OCI-LY7 (cell line): ENCODE measurements around the gene EEF1E1. TPM values are rescaled to one million over a fixed set of nuclear protein-coding genes. Genes with fewer than 3 reads are reported as not detected.

Experiments
- BruUV-seq: library from RNA; stranded (reverse); fragments of 400-500 nt; replicated peaks from 2 replicates; lab custom pipeline; 2021; lab: Mats Ljungman, UMichigan
- CTCF ChIA-PET: fragments of 300-600 bp; sonication (Branson Sonifier 250); formaldehyde crosslinking; loops from one replicate; lab custom pipeline; 2022; ENCODE audit warnings: antibody characterized with exemption; ENCODE audit not compliant: unreplicated experiment; lab: Charles Lee
- POLR2A ChIA-PET: fragments of 300-600 bp; sonication (Branson Sonifier 250); formaldehyde crosslinking; loops from one replicate; lab custom pipeline; 2022; ENCODE audit warnings: antibody characterized with exemption; lab: Charles Lee
- DNase-seq: peaks from one replicate; pipeline ENCODE4 v3.0.0-alpha.2; 2015; ENCODE audit warnings: low spot score
- H2AFZ ChIP-seq: fragments of 200-600 bp; sonication (generic), shearing (Covaris generic); 2 replicates; pipeline ENCODE4 v1.6.1; 2014; ENCODE audit warnings: mild to moderate bottlenecking, antibody characterized with exemption, low read length, moderate library complexity
- H3K27ac ChIP-seq: fragments of 200-600 bp; sonication (generic); 2 replicates; pipeline ENCODE4 v1.5.1; 2014; ENCODE audit warnings: mixed run types, low read depth, mild to moderate bottlenecking, moderate library complexity, low read length, inconsistent platforms; ENCODE audit not compliant: poor library complexity, severe bottlenecking
- H3K36me3 ChIP-seq: fragments of 200-600 bp; sonication (generic); 2 replicates; pipeline ENCODE4 v1.6.1; 2014; ENCODE audit warnings: mild to moderate bottlenecking, antibody characterized with exemption, low read length, moderate library complexity, mixed read lengths; ENCODE audit not compliant: insufficient read depth
- H3K4me1 ChIP-seq: fragments of 200-600 bp; sonication (generic); 2 replicates; pipeline ENCODE4 v1.5.1; 2014; ENCODE audit warnings: mild to moderate bottlenecking, low read length; ENCODE audit not compliant: insufficient read depth, poor library complexity, severe bottlenecking
- H3K4me2 ChIP-seq: fragments of 200-600 bp; sonication (generic); 2 replicates; pipeline ENCODE4 v1.6.1; 2014; ENCODE audit warnings: mild to moderate bottlenecking, low read length
- H3K4me3 ChIP-seq: fragments of 200-600 bp; sonication (generic); 2 replicates; pipeline ENCODE4 v1.5.1; 2014; ENCODE audit warnings: mild to moderate bottlenecking, low read depth, low read length; ENCODE audit not compliant: poor library complexity, severe bottlenecking
- H3K79me2 ChIP-seq: fragments of 200-600 bp; sonication (generic); 2 replicates; pipeline ENCODE4 v1.6.1; 2016; ENCODE audit warnings: low read depth, mild to moderate bottlenecking, low read length, moderate library complexity, mixed read lengths; ENCODE audit not compliant: insufficient read depth
- H3K9me2 ChIP-seq: fragments of 200-600 bp; sonication (generic); 2 replicates; pipeline ENCODE4 v1.6.1; 2016; ENCODE audit warnings: mild to moderate bottlenecking, low read length, mixed read lengths; ENCODE audit not compliant: insufficient read depth
- H3K9me3 ChIP-seq: fragments of 200-600 bp; sonication (generic); 2 replicates; pipeline ENCODE4 v1.6.1; 2014; ENCODE audit warnings: mild to moderate bottlenecking, mixed run types, low read length, mixed read lengths
- H4K20me1 ChIP-seq: fragments of 200-600 bp; sonication (generic); 2 replicates; pipeline ENCODE4 v1.6.1; 2014; ENCODE audit warnings: mild to moderate bottlenecking, antibody characterized with exemption, low read length, moderate library complexity, mixed read lengths; ENCODE audit not compliant: insufficient read depth
- CTCF ChIP-seq: fragments of 200-600 bp; sonication (generic); conservative IDR thresholded peaks from 2 replicates; pipeline ENCODE4 v1.5.1; 2014; ENCODE audit warnings: mild to moderate bottlenecking, antibody characterized with exemption, low read length, moderate library complexity, mixed read lengths
- EZH2phosphoT487 ChIP-seq: fragments of 200-600 bp; sonication (generic); IDR thresholded peaks from 2 replicates; pipeline ENCODE4 v1.6.1; 2018; ENCODE audit warnings: low read depth, borderline replicate concordance, mild to moderate bottlenecking, mixed run types, antibody characterized with exemption, low read length, moderate library complexity, mixed read lengths
- intact Hi-C: fragments of 100-400 bp; cut with micrococcal nuclease; formaldehyde crosslinking; loops from one replicate; pipeline ENCODE4 v1.10.0; 2022; ENCODE audit not compliant: unreplicated experiment
- total RNA-seq, 2 experiments: library from RNA; depleted of rRNA in 1 of 2; stranded (reverse); fragments of >200 nt in 1 of 2; shearing (Covaris generic) in 1 of 2; gene quantifications; 2 replicates each; pipeline ENCODE4 v1.2.3, GENCODE V29; 2014 to 2022

EEF1E1 gene
- total RNA-seq, 2 experiments from 2014 or later, result 68.0 to 70.9 TPM

GRCh38 chr6:8075704-8076103 is 26.6 kb downstream of the EEF1E1 start:
- H3K79me2 ChIP-seq, result no peaks in the 10 kb centered on the region
- TF ChIP-seq EZH2phosphoT487 (no peak), CTCF (no peak)
- no peaks in the 10 kb centered on the region for H3K9me3 ChIP-seq
- POLR2A ChIA-PET, result interaction anchor here (0.6 to 0.7 kb wide), 2 partner anchors 16 to 35 kb away, joined by 3 to 4 read pairs; no protein-coding TSS in a partner anchor
- H3K4me3 ChIP-seq, result no peak overlapping the region
- no peak overlapping the region for H3K4me2 ChIP-seq
- no peak for DNase-seq
- no TSS peak for BruUV-seq
- H3K9me2 ChIP-seq, result no peaks in the 10 kb centered on the region
- H3K27ac ChIP-seq, result no peak overlapping the region
- peaks cover 30% of the 10 kb centered on the region for H3K36me3 ChIP-seq
- intact Hi-C loops, result no loop called here
- no peaks in the 10 kb centered on the region for H3K4me1 ChIP-seq
- CTCF ChIA-PET, result no interaction called here
- H4K20me1 ChIP-seq, result no peaks in the 10 kb centered on the region
- H2AFZ ChIP-seq, result no peak overlapping the region

DNA sequence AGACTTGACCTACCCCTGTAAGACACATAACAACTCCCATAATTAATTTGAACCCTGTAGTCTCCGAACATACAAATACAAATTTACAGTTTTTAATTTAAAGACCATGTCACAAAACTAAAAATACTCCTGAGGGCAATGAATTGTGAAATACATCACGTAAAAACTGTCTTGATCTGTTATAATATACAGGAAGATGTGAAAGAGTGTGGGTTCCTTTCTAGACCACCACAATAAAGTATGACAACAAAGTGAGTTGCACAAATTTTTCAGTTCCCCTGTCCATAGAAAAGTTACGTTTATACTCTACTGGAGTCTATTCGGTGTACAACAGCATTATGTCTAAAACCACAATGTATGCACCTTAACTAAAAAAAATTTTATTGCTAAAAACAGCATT is 27.2 kb downstream of the EEF1E1 start:
- H2AFZ ChIP-seq, result no peak overlapping the region
- H3K36me3 ChIP-seq, result peaks cover 25% of the 10 kb centered on the region
- intact Hi-C loops, result no loop called here
- no peaks in the 10 kb centered on the region for H3K9me2 ChIP-seq
- no peak overlapping the region for H3K4me2 ChIP-seq
- H4K20me1 ChIP-seq, result no peaks in the 10 kb centered on the region
- H3K79me2 ChIP-seq, result no peaks in the 10 kb centered on the region
- no peak overlapping the region for H3K4me3 ChIP-seq
- no peak for TF ChIP-seq CTCF
- TF ChIP-seq EZH2phosphoT487, result no peak
- no peaks in the 10 kb centered on the region for H3K9me3 ChIP-seq
- CTCF ChIA-PET, result no interaction called here
- no peak for DNase-seq
- H3K27ac ChIP-seq, result no peak overlapping the region
- no peaks in the 10 kb centered on the region for H3K4me1 ChIP-seq
- BruUV-seq, result no TSS peak
- POLR2A ChIA-PET, result no interaction called here

GRCh38 chr6:8074213-8074612 is 28.1 kb downstream of the EEF1E1 start:
- H3K36me3 ChIP-seq, result peaks cover 15% of the 10 kb centered on the region
- DNase-seq, result no peak
- H3K9me3 ChIP-seq, result no peaks in the 10 kb centered on the region
- POLR2A ChIA-PET, result interaction anchor here (1.0 kb wide), 1 partner anchor 10 kb away, joined by 4 read pairs; the partner anchor contains the start of gene BLOC1S5
- H3K27ac ChIP-seq, result no peak overlapping the region
- CTCF ChIA-PET, result no interaction called here
- no peaks in the 10 kb centered on the region for H3K79me2 ChIP-seq
- no peaks in the 10 kb centered on the region for H3K9me2 ChIP-seq
- no TSS peak for BruUV-seq
- H3K4me2 ChIP-seq, result no peak overlapping the region
- TF ChIP-seq CTCF (no peak), EZH2phosphoT487 (no peak)
- intact Hi-C loops, result no loop called here
- H3K4me3 ChIP-seq, result no peak overlapping the region
- H3K4me1 ChIP-seq, result no peaks in the 10 kb centered on the region
- H4K20me1 ChIP-seq, result no peaks in the 10 kb centered on the region
- no peak overlapping the region for H2AFZ ChIP-seq
